ENCODE data around the gene CCAR1.
"Not testable (repeated sequence)": the region's sequence is repeated elsewhere in the genome, so short reads cannot be mapped to it uniquely, and the experiment has no call there.

CCAR1 gene

GRCh38 chr10:68828083-68828601 is 107.1 kb downstream of the CCAR1 start:
- peak in 1 of 5 experiments; percentile 43 for DNase-seq

DNA sequence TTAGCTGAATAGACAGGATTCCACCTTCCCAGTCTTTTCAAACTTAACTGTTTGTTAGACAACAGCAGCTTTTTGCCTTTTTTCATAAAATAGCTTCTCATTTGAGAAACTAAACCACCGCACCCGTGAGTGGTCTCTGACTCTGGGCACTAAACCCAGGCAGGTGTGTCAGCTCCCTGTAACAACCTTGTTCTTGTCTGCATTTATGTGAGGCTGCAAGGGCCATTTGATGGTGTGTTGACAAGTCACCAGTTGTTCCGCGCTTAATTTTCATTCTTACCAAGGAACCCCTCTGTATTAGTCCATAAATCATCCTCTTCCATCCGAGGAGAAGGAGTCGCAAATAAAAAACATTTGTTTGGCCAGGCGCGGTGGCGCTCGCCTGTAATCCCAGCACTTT is 107.8 kb downstream of the CCAR1 start:
- DNase-seq, result no peak

DNA sequence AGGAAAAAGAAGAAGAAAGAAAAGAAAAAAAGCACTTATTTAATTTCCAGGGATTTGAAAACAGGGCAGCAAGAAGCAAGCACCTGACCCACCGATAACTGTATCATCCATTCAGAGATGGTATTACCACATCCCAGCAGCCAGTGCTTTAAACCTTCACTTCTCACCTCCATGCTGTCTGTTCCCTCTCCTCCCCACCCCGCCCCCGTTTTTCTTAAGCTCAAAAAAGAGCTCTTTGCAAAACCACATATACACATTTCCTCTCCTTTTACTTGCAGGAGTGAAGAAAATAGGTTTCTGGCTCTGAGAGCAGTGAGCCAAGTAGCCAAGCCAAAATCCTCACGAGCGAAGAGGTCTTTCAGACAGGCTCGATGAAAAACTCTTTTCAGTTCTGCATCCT is 108.5 kb downstream of the CCAR1 start:
- DNase-seq, result peak in 1 of 5 experiments; percentile 14

GRCh38 chr10:68829952-68830351 is 108.9 kb downstream of the CCAR1 start:
- DNase-seq, result no peak

DNA sequence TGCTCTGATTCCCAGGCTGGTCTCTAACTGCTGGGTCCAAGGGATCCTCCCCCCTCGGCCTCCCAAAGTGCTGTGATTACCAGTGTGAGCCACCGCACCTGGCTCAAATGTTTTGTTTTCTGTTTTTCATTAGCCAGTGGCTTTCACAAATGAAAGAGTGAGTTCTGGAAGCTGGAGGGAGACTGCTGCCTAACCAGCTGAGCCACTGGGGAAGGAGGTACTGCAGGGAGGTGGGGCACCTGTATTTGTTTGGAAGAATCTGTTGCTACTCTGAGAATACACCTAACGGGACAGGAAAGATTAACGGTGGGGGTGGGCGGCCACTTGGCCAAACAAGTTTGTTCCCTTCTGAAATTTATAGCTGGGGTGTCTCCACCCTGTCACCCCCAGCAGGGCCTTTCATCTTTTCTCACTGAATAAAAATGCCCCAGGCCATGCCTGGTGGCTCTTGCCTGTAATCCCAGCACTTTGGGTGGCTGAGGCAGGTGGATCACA is 111.0 kb downstream of the CCAR1 start:
- no peak for DNase-seq

DNA sequence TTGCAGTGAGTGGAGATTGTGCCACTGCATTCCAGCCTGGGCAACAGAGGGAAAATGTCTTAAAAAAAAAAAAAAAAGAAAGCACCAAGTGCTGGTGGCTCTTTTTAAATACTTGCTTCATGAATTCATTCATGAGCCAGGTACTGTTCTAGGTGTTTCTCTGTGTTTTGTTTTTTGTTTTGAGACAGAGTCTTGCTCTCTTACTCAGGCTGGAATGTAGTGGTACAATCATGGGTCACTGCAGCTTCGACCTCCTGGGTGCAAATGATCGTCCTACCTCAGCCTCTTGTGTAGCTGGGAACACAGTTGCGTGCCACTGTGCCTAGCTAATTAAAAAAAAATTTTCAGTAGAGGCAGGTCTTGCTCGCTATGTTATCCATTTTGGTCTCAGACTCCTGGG is 111.6 kb downstream of the CCAR1 start:
- DNase-seq, result no peak

GRCh38 chr10:68837626-68838322 is 116.7 kb downstream of the CCAR1 start:
- DNase-seq, result no peak

DNA sequence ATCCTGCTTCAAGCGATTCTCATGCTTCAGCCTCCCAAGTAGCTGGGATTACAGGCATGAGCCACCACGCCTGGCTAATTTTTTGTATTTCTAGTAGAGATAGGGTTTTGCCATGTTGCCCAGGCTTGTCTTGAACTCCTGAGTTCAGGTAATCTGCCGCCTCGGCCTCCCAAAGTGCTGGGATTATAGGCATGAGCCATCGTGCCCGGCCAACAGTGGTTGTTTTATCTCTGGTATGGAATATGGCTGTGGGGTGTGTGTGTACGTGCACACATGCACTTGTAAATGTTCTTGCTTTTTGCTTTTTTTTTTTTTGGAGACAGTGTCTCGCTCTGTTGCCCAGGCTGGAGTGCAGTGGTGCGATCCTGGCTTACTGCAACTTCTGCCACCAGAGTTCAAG is 119.6 kb downstream of the CCAR1 start:
- not testable (repeated sequence) for DNase-seq
